OCI-LY3 (cell line): ENCODE results near the gene MTMR2.

ENCODE experiments used
- EZH2phosphoT487 ChIP-seq: fragments of 200-600 bp; shearing (Covaris generic); IDR thresholded peaks from 2 replicates; pipeline ENCODE4 v1.6.1; 2018; ENCODE audit warnings: antibody characterized with exemption, mixed run types, low read depth
- TF ChIP-seq, protein P1 (sequence below): fragments of 200-600, 300-600 bp; sonication (generic); IDR thresholded peaks from 2 replicates; pipeline ENCODE4 v1.5.1; 2014; ENCODE audit warnings: antibody characterized with exemption, low read length, low read depth

DNA sequence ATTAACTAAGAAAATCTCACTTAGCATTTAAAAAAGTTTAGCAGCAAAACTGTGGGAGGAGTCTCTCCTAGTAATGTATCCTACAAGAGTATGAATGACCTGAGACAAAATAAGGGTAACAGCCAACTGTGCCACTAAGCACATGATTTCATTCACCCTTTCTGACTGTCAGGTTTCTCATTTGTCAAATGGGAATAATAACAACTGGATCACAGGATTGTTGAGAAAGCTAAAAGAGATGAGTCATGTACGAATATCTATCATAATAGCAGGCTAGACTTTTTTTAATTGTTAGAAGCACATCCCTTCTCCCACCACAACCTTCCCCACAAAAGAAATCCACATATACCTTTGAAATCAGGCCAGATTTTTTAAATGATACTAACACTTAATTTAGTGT is 39.5 kb downstream of the MTMR2 start:
- TF ChIP-seq, protein P1, sequence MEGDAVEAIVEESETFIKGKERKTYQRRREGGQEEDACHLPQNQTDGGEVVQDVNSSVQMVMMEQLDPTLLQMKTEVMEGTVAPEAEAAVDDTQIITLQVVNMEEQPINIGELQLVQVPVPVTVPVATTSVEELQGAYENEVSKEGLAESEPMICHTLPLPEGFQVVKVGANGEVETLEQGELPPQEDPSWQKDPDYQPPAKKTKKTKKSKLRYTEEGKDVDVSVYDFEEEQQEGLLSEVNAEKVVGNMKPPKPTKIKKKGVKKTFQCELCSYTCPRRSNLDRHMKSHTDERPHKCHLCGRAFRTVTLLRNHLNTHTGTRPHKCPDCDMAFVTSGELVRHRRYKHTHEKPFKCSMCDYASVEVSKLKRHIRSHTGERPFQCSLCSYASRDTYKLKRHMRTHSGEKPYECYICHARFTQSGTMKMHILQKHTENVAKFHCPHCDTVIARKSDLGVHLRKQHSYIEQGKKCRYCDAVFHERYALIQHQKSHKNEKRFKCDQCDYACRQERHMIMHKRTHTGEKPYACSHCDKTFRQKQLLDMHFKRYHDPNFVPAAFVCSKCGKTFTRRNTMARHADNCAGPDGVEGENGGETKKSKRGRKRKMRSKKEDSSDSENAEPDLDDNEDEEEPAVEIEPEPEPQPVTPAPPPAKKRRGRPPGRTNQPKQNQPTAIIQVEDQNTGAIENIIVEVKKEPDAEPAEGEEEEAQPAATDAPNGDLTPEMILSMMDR = no peak
- TF ChIP-seq EZH2phosphoT487 = no peak
